Measurements from ENCODE around the gene XPNPEP1.

The XPNPEP1 gene

GRCh38 chr10:109863775-109864174, 59.5 kb downstream of the XPNPEP1 start:
- DNase-seq (ENCODE audit: low spot score), result no peak

DNA sequence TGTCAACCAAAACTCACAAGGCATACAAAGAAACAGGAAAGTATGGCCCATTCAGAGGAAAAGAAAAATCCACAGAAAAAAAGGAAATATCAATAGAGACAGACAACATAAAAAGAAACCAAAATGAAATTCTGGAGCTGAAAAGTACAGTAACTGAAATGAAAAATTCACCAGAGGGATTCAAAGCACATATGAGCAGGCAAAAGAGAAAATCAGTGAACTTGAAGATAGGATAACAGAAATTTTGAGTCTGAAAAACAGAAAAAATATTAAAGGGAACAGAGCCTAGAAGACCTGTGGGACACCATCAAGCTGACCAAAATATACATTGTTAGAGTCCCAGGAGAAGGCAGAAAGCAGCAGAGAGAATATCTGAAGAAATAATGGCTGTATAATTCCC, 60.6 kb downstream of the XPNPEP1 start:
- DNase-seq (ENCODE audit: low spot score), result no peak

DNA sequence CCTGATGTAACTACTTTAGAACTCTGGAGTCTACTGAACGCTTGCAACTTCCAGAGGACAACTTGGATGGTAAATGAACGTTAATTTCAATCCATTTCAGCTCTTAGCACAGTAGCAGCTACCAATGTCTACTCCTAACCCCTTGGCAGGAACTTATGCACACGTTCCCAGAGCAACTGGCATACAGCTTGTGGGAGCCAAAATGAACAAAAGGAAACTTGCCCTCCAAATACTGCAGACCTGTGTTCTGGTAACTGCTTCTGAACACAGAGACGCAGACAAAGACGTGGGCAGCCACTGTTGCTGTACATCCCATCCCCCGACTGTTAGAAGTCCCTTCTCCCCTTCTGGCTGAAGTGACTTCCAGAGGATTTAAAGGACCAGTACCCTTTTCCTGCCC, 61.3 kb downstream of the XPNPEP1 start:
- DNase-seq (ENCODE audit: low spot score), result no peak

- no peak for DNase-seq (ENCODE audit: low spot score)
Observed at GRCh38 chr10:109861081-109861480, 62.2 kb downstream of the XPNPEP1 start.

DNA sequence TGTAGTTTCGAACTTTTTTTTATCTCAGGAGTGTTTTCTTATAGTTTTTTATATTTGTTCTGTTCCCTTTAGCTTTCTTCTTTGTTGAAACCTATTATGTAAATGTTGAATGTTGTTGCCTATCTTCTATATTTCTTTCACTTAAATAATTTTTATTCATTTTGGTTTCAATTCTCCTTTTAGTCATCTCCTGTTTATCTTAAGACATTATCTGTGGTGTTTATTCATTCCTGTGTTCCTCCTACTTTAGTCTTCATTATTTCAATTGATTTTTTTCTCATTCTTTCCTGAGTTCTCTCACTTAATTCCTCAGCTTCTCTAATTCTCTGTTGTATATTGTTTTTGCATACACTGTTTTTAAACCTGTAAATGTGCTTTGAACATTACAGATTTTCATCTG, 64.1 kb downstream of the XPNPEP1 start:
- no peak for DNase-seq (ENCODE audit: low spot score)

DNA sequence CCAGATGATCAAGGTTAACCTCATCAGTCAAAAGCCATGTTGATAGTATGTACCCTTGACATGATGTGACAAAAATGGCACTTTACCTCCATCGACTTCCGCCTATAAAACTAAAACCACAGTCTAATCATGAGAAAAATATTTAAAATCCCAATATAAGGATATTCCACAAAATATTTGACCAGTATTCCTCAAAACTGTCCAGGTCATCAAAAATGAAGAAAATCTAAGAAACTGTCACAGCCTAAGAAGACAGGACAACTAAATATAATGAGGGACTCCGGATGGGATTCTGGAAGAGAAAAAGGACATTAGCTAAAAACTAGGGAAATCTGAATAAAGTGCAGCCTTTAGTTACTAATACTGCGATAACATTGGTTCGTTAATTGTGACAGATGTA, 67.6 kb downstream of the XPNPEP1 start:
- DNase-seq (ENCODE audit: low spot score), result no peak

DNA sequence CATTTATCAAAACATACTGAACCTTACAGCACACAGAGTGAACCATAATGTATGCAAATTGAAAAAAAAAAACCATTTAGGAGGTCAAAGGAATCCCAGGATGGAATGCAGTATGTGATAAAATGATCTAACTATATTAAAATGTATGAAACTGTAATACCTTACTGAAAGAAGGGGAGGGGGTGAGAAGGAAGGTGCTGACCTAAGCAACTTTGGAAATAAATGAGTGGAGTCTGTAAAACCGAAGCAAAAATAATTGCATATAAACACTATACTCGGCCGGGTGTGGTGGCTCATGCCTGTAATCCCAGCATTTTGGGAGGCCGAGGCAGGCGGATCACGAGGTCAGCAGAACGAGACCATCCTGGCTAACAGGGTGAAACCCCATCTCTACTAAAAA, 69.4 kb downstream of the XPNPEP1 start:
- no peak for DNase-seq (ENCODE audit: low spot score)

DNA sequence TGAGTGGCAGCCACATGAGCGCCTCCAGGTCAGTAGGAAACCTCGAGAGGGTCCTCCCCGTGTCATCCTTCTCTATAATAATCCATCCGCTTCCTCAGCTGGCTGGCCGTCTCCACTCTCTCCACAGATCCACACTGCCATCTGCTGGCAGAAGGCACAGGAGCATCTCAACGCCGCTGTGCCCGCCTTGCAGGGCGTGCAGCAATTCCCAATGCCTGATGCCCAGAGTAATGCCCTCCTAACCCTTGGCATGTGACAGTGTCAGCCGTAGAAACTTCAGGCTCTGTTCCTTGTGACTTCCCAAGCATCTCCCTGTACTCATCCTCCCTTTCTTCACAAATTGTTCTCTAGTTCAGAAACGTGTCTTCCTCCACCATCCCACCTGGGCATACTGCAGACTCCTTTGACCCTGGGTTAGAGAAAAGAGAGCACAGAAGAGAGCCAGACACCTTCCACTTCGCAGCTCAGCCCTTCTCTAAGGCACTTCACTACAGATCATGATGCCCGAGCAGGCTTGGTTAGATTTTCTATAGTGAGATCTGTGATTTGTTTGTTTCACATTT, 70.8 kb downstream of the XPNPEP1 start:
- DNase-seq (ENCODE audit: low spot score), result peak; percentile 54

DNA sequence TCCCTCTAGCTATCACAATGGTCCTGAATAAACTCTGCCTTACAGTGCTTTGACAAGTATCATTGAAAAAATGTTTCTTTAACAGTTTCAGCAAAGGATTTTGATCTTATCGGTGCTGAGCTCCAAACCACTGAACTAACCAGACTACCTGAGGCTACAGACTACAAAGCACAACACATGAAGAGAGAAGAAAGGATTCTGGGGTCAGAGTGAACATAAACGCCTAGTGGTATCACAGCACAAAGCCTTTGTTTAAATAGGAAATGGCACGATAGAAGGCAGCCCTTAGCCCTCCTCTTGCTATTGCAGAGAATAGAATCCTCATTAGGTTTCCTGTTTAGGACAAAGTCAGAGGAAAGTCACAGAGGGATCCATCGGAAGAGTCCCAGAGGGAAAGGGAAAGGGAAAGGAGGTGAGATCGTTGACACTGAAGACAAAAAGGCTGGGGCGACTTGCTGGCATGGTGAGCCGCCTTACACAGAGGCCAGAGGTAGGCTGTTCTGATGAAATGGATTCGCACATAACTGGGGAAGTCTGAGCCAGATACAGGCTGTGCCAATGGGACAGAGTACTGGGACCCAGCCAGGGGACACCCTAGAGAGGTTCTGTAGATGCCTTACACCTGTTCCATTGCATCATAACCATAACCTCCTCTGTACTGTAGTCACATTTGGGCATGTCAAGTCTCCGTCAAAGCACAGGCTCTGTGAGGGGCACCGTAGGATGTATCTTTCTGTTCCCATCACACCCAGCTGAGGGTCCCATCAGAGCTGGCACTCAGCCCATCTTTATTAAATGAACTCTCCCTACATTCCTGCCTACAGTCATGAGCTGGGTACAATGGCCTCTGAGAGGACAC, 71.5 kb downstream of the XPNPEP1 start:
- no peak for DNase-seq (ENCODE audit: low spot score)

DNA sequence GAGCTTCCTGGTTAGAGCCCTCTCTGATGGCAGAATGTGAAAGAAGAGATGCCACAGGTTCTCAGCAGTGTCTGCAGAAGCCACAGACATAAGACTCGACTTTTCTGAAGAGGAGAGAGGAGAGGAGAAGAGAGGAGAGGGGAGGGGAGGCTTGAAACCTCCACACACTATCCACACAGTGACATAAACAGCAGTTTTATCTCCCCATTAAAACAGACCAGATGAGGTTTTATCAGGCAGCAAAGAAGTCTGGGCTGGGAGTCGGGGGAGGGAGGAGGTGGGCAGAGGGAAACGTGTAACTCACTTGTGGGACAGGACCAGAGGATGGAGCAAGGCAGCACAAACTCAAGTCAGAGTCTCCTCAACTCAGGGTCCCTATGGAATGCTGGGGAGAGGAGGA, 76.5 kb downstream of the XPNPEP1 start:
- DNase-seq (ENCODE audit: low spot score), result no peak

DNA sequence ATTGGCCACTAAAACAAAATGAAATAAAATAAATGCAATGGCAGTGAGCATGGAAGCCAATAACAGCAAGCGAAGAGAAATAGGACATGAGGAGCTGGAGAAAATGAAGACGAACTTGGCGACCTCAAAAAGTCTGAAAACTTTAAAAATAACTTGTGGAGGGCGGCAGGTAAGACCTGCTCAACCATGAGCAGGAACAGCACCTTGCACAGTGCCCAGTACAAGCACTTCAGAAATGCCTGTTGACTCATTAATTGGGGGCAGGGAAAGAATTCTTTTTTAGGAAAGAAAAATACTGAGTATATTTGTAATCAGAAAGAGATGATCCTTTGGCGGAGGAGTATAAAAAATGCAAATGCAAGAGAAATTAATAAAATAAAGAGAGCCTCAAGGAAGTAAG, 78.0 kb downstream of the XPNPEP1 start:
- DNase-seq (ENCODE audit: low spot score), result no peak

GRCh38 chr10:109838592-109839244, 84.6 kb downstream of the XPNPEP1 start:
- no peak for DNase-seq (ENCODE audit: low spot score)

DNA sequence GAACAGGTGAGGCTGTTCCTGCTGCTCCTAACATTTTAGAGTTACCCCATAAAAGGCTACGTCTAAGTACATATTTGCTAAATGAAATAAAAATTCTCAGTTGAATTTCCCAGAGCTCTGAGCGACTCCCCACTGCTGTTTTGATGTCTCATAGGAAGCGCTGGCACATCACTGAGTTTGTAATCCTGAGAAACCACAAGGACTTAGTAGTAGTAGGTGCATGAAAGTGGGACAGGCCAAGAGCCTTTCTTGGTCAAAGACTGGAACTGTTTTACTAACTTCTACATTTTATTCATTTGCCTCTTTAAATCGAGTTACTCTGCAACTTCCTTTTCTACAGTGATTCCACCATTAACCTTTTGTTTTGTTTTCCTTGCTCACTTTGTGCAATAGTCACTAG, 85.9 kb downstream of the XPNPEP1 start:
- no peak for DNase-seq (ENCODE audit: low spot score)

GRCh38 chr10:109835257-109835656, 88.1 kb downstream of the XPNPEP1 start:
- DNase-seq (ENCODE audit: low spot score), result no peak

- DNase-seq (ENCODE audit: low spot score), result no peak
Observed at GRCh38 chr10:109831846-109832245, 91.5 kb downstream of the XPNPEP1 start.

DNA sequence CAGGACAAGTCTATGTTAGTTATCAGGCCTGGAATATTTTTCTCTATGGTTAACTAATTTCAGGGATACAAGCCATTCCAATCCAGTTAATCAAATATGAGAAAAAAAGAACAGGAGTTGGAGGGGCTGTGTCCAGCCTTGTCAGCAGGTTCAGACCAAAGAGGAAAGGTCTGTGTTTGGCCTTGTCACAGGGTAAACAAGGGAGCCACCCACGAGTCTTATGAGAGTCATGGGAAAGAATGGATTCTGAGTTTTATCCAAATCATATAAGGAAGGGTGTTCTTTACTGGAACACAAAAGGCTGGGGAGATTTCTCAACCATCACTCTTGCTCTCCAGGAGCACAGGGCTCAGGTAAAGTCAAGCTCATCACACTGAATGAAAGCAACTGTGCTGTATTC, 99.1 kb downstream of the XPNPEP1 start:
- DNase-seq (ENCODE audit: low spot score), result no peak

GRCh38 chr10:109823196-109823595, 100.1 kb downstream of the XPNPEP1 start:
- no peak for DNase-seq (ENCODE audit: low spot score)

DNA sequence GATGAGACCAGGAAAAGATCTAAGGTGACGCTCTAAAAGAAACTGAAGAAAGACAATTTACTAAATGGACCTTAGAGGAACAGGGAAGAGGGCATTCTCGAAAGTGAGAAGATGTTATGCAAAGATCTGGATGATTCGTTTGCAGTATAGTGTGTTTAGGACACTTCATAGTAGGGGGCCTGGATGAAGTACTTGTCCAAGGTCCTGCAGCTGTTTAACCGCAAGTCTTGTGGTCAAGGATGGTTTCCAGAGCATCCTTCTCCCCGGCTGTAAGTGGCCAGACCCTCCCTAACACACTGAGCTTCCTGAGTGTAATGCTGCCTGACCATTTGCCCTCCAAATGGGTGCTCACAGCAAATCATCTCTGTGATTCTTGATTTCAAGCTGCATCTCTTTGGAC, 101.6 kb downstream of the XPNPEP1 start:
- no peak for DNase-seq (ENCODE audit: low spot score)

DNA sequence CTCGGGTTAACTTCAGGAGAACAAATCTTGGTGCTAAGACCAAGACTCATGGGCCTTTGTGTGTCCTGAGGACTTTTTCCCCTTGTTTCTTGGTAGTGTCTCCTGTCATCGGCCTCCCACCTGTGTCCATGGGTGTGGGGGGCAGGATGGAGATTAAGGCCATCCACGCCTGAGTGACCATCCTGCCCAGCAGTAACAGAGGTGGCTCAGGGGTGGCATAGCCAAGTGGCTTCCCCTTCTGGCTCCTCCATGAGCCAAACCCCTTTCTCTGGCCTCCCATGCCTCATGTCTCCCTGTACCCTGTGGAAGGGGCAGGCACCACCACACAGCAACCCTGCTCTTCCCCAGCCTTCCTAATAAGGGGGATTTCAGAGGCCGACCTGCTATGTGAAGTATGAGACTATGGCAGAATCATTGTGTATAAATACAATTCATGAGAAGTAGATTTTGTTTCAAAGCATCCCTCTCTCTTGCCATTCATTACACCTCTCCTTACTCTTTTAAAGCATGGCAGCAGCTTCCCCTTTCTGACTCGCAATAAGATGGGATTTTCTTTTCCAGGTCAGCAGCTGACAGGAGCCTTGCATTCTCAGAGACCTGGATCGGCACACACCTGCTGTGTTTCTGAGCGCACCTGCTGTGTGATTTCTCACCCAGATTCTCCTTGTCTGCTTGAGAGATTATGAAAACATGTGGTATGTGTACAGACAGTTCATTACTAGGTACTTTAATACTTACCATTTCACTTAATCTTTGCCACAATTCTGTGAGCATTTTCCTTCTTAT, 102.5 kb downstream of the XPNPEP1 start:
- DNase-seq (ENCODE audit: low spot score), result no peak

DNA sequence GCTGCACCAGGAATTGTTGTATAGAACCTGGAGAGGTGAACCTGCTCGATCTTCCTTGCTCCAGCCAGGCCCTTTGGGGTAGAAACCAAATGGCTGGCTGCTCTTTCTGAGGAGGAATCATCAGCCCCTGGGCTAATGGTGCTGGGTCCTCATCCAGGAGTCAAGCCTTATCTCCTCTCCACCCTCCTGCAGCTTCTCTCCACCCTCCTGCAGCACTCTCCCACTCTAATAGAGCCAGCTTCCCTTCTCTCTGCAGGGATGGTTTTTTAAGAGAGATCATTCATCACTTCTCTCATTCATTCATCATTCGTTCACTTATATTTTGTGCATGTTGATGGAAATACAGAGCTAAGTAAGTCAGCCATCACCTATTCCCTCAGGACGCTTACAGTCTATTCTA, 103.5 kb downstream of the XPNPEP1 start:
- DNase-seq (ENCODE audit: low spot score), result no peak

All from hematopoietic multipotent progenitor cell treated with erythropoietin and hydrocortisone succinate and interleukin-3 and kit ligand, for 17 days (in vitro differentiated cells).